IMR-90 (cell line): Measurements from ENCODE around the gene SEZ6L.

ENCODE experiments used
- POLR2A ChIP-seq: IDR thresholded peaks from 2 replicates; pipeline ENCODE4 v1.6.1; 2012; ENCODE audit warnings: mild to moderate bottlenecking, low read depth, low read length
- RFX5 ChIP-seq: IDR thresholded peaks from 2 replicates; pipeline ENCODE4 v1.8.0; 2012; ENCODE audit warnings: low read depth, mild to moderate bottlenecking, low read length, moderate library complexity
- TF ChIP-seq, protein P1 (sequence below): conservative IDR thresholded peaks from 2 replicates; pipeline ENCODE4 v1.5.1; 2012; ENCODE audit warnings: mild to moderate bottlenecking, low read depth, low read length, improper control_type of control experiment

DNA sequence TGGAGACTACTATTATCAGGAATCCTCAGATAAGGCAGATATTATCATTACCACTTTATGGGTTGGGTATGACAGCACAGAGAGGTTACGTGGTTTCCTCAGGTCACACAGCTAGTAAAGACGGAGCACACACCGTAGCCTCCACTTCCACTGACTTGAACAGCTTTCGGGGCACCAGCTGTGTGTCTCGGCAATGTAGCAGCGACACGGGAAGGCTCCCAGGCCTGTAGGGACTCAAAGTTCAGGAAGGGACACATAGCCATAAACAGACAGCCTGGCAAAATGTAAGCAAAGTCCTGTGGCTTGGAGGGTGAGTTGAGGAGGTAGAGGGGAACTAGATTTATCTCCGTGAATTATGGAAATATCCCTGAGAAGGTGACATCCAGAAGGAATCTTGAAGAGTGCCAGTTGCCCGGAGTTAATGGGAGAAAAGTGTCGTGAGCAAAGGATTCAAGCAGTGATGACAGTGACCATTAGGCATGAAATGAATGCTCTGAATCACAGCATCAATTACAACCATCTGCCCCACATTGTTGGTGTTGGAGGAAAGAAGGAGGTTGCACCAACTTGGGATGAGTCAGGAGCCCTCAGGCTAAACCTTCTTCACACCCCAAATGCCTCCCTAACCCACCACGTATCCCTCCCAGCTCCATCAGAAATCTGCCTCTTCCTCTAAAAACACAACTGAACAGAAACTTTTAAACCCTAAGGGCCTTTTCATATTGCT lies 153.1 kb downstream of the SEZ6L start:
- TF ChIP-seq POLR2A (no peak), RFX5 (no peak)
- TF ChIP-seq, protein P1, sequence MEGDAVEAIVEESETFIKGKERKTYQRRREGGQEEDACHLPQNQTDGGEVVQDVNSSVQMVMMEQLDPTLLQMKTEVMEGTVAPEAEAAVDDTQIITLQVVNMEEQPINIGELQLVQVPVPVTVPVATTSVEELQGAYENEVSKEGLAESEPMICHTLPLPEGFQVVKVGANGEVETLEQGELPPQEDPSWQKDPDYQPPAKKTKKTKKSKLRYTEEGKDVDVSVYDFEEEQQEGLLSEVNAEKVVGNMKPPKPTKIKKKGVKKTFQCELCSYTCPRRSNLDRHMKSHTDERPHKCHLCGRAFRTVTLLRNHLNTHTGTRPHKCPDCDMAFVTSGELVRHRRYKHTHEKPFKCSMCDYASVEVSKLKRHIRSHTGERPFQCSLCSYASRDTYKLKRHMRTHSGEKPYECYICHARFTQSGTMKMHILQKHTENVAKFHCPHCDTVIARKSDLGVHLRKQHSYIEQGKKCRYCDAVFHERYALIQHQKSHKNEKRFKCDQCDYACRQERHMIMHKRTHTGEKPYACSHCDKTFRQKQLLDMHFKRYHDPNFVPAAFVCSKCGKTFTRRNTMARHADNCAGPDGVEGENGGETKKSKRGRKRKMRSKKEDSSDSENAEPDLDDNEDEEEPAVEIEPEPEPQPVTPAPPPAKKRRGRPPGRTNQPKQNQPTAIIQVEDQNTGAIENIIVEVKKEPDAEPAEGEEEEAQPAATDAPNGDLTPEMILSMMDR: no peak
